Kasumi-1 (cell line): ENCODE data around the gene RASSF4.

ENCODE experiments used
- DNase-seq, 2 experiments: peaks; one replicate each; lab custom pipeline; 2025; lab: John Stamatoyannopoulos, UW

RASSF4 gene

GRCh38 chr10:44959247-44960087, at the start of gene RASSF4:
RASSF4 (plus strand) TSS chr10:44959802; CDS start chr10:44970203, 10,401 bp downstream.
- peak; percentile 77 to 90 for DNase-seq

- DNase-seq, result no peak
Measured at GRCh38 chr10:44909910-44910309, 49.7 kb upstream of the RASSF4 start.

GRCh38 chr10:44910602-44911001, 49.0 kb upstream of the RASSF4 start:
- DNase-seq, result no peak

- no peak for DNase-seq
Measured at GRCh38 chr10:44911081-44911540, 48.5 kb upstream of the RASSF4 start, which contains the start of gene TMEM72. TMEM72 (plus strand) TSS chr10:44911337; CDS start chr10:44911513, 176 bp downstream.

GRCh38 chr10:44911951-44912350, 47.7 kb upstream of the RASSF4 start:
- DNase-seq, result no peak

- peak; percentile 98 to 99 for DNase-seq
Measured at GRCh38 chr10:44913350-44914081, 46.1 kb upstream of the RASSF4 start.

- no peak for DNase-seq
Measured at GRCh38 chr10:44914891-44915290, 44.7 kb upstream of the RASSF4 start.

GRCh38 chr10:44916429-44916828, 43.2 kb upstream of the RASSF4 start:
- no peak for DNase-seq

GRCh38 chr10:44917848-44918247, 41.8 kb upstream of the RASSF4 start:
- DNase-seq, result no peak

- no peak for DNase-seq
Measured at GRCh38 chr10:44920252-44920651, 39.4 kb upstream of the RASSF4 start.

- no peak for DNase-seq
Measured at GRCh38 chr10:44921061-44921460, 38.5 kb upstream of the RASSF4 start.

- no peak for DNase-seq
Measured at GRCh38 chr10:44921506-44921905, 38.1 kb upstream of the RASSF4 start.

GRCh38 chr10:44922021-44922420, 37.6 kb upstream of the RASSF4 start:
- DNase-seq, result no peak

GRCh38 chr10:44922796-44923545, 36.6 kb upstream of the RASSF4 start:
- DNase-seq, result no peak

GRCh38 chr10:44923611-44924010, 36.0 kb upstream of the RASSF4 start:
- DNase-seq, result no peak

GRCh38 chr10:44924261-44925040, 35.2 kb upstream of the RASSF4 start:
- no peak for DNase-seq

- peak; percentile 49 to 63 for DNase-seq
Measured at GRCh38 chr10:44925224-44925623, 34.4 kb upstream of the RASSF4 start.

GRCh38 chr10:44925811-44926750, 33.5 kb upstream of the RASSF4 start:
- DNase-seq, result no peak

- peak in 1 of 2 experiments; percentile 15 for DNase-seq
Measured at GRCh38 chr10:44926751-44927351, 32.8 kb upstream of the RASSF4 start.

- DNase-seq, result peak in 1 of 2 experiments; percentile 6
Measured at GRCh38 chr10:44927352-44927751, 32.2 kb upstream of the RASSF4 start.
